Measurements from ENCODE around the gene RPL18.

RPL18 gene

GRCh38 chr19:48639483-48640375, 20.8 kb upstream of the RPL18 start:
- Histone ChIP-seq H3K4me3 (ENCODE audit: low read length) (no peak overlapping the region), H3K27ac (ENCODE audit: low read depth, low read length) (no peak overlapping the region), H3K9ac (ENCODE audit: low read length) (no peak overlapping the region)

GRCh38 chr19:48638831-48639381, 19.9 kb upstream of the RPL18 start:
- H3K4me3 ChIP-seq (ENCODE audit: low read length) = peak overlapping the region; percentile 56
- H3K27ac ChIP-seq (ENCODE audit: low read depth, low read length) = peak overlapping the region; percentile 98
- H3K4me1 ChIP-seq (ENCODE audit: control insufficient read depth, insufficient read depth, low read length) = peaks cover 16% of the 10 kb centered on the region
- H3K27me3 ChIP-seq (ENCODE audit: control insufficient read depth, insufficient read depth, low read length) = no peaks in the 10 kb centered on the region
- no peaks in the 10 kb centered on the region for H3K36me3 ChIP-seq (ENCODE audit: control insufficient read depth, insufficient read depth, low read length)
- H3K9ac ChIP-seq (ENCODE audit: low read length) = peak overlapping the region; percentile 14

More at GRCh38 chr19:48639483-48640375, 20.8 kb upstream of the RPL18 start:
- no peaks in the 10 kb centered on the region for H3K36me3 ChIP-seq (ENCODE audit: control insufficient read depth, insufficient read depth, low read length)
- H3K27me3 ChIP-seq (ENCODE audit: control insufficient read depth, insufficient read depth, low read length) = no peaks in the 10 kb centered on the region
- H3K4me1 ChIP-seq (ENCODE audit: control insufficient read depth, insufficient read depth, low read length) = peaks cover 15% of the 10 kb centered on the region

GRCh38 chr19:48637948-48638830, 19.2 kb upstream of the RPL18 start:
- Histone ChIP-seq H3K4me1 (ENCODE audit: control insufficient read depth, insufficient read depth, low read length) (peaks cover 23% of the 10 kb centered on the region), H3K27me3 (ENCODE audit: control insufficient read depth, insufficient read depth, low read length) (no peaks in the 10 kb centered on the region)

GRCh38 chr19:48637449-48637947, 18.5 kb upstream of the RPL18 start:
- Histone ChIP-seq H3K27ac (ENCODE audit: low read depth, low read length) (peak overlapping the region; percentile 98), H3K36me3 (ENCODE audit: control insufficient read depth, insufficient read depth, low read length) (peaks cover 8% of the 10 kb centered on the region), H3K4me1 (ENCODE audit: control insufficient read depth, insufficient read depth, low read length) (peaks cover 30% of the 10 kb centered on the region), H3K9ac (ENCODE audit: low read length) (peak overlapping the region; percentile 38), H3K27me3 (ENCODE audit: control insufficient read depth, insufficient read depth, low read length) (no peaks in the 10 kb centered on the region), H3K4me3 (ENCODE audit: low read length) (peak overlapping the region; percentile 97)

More at GRCh38 chr19:48637948-48638830, 19.2 kb upstream of the RPL18 start:
- Histone ChIP-seq H3K27ac (ENCODE audit: low read depth, low read length) (peak overlapping the region; percentile 98), H3K4me3 (ENCODE audit: low read length) (peak overlapping the region; percentile 71), H3K36me3 (ENCODE audit: control insufficient read depth, insufficient read depth, low read length) (peaks cover 2% of the 10 kb centered on the region), H3K9ac (ENCODE audit: low read length) (peak overlapping the region; percentile 38)

- Histone ChIP-seq H3K4me3 (ENCODE audit: low read length) (peak within 1 kb of the TSS; percentile 97), H3K27me3 (ENCODE audit: control insufficient read depth, insufficient read depth, low read length) (no peaks in the 10 kb centered on the region), H3K36me3 (ENCODE audit: control insufficient read depth, insufficient read depth, low read length) (peaks cover 9% of the 10 kb centered on the region), H3K9ac (ENCODE audit: low read length) (peak within 1 kb of the TSS; percentile 71), H3K27ac (ENCODE audit: low read depth, low read length) (peak within 1 kb of the TSS; percentile 98), H3K4me1 (ENCODE audit: control insufficient read depth, insufficient read depth, low read length) (peaks cover 31% of the 10 kb centered on the region)
Measured at GRCh38 chr19:48636859-48637448, 18.0 kb upstream of the RPL18 start, which contains the start of gene DBP. TSS of gene DBP (minus strand) at chr19:48637379. CDS start at chr19:48636994, 385 bp downstream.

GRCh38 chr19:48635966-48636858, 17.2 kb upstream of the RPL18 start:
- H3K27ac ChIP-seq (ENCODE audit: low read depth, low read length) = peak overlapping the region; percentile 98
- H3K4me1 ChIP-seq (ENCODE audit: control insufficient read depth, insufficient read depth, low read length) = peaks cover 32% of the 10 kb centered on the region
- H3K9ac ChIP-seq (ENCODE audit: low read length) = peak overlapping the region; percentile 75
- H3K27me3 ChIP-seq (ENCODE audit: control insufficient read depth, insufficient read depth, low read length) = no peaks in the 10 kb centered on the region
- H3K36me3 ChIP-seq (ENCODE audit: control insufficient read depth, insufficient read depth, low read length) = peaks cover 12% of the 10 kb centered on the region
- peak overlapping the region; percentile 97 for H3K4me3 ChIP-seq (ENCODE audit: low read length)

- no peaks in the 10 kb centered on the region for H3K27me3 ChIP-seq (ENCODE audit: control insufficient read depth, insufficient read depth, low read length)
- H3K36me3 ChIP-seq (ENCODE audit: control insufficient read depth, insufficient read depth, low read length) = peaks cover 14% of the 10 kb centered on the region
- H3K27ac ChIP-seq (ENCODE audit: low read depth, low read length) = peak overlapping the region; percentile 98
- peak overlapping the region; percentile 75 for H3K9ac ChIP-seq (ENCODE audit: low read length)
- H3K4me1 ChIP-seq (ENCODE audit: control insufficient read depth, insufficient read depth, low read length) = peaks cover 38% of the 10 kb centered on the region
- peak overlapping the region; percentile 97 for H3K4me3 ChIP-seq (ENCODE audit: low read length)
Measured at GRCh38 chr19:48635263-48635965, 16.4 kb upstream of the RPL18 start.

DNA sequence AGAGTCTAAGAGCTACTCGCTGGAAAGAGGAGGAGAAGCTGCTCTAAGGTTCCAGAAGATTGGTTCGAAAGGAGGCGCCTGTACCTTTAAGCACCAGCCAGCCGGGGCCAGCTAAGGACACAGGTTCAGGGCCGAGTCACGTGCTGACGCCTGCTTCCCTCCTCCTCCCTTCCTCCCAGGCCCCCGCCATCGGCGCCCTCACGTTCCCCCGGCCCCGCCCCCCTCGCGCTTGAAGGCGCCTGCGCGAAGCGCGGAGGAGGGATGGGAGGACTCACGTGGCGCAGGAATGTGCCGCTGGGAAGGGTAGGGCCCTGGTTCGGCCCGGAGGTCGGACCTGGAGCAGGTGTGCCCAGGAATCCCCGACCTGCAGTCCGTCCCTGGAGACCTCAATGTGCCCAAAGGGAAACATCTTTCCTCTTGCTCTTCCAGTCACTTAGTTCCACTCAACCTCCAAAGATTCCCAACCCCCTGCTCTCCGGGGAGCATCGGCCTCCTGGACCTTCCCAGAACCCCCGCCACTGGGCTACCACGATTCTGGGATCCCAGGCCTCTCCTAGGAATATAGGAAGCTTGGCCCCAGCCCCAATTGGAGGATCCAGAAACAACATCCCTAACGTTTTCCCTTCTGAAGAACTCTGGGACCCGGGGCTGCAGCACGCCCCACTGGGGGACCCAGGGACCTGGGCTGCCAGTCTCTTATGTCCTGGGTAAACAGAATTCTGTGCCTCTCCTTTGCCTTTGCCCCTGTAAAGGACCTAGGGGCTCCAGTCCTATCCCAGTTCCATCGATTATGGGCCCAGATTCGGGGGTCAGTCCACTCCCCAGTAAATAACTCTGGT, 15.7 kb upstream of the RPL18 start:
- Histone ChIP-seq H3K9ac (ENCODE audit: low read length) (peak overlapping the region; percentile 13), H3K4me3 (ENCODE audit: low read length) (peak overlapping the region; percentile 63), H3K36me3 (ENCODE audit: control insufficient read depth, insufficient read depth, low read length) (peaks cover 16% of the 10 kb centered on the region), H3K27ac (ENCODE audit: low read depth, low read length) (peak overlapping the region; percentile 92), H3K4me1 (ENCODE audit: control insufficient read depth, insufficient read depth, low read length) (peaks cover 44% of the 10 kb centered on the region), H3K27me3 (ENCODE audit: control insufficient read depth, insufficient read depth, low read length) (no peaks in the 10 kb centered on the region)

DNA sequence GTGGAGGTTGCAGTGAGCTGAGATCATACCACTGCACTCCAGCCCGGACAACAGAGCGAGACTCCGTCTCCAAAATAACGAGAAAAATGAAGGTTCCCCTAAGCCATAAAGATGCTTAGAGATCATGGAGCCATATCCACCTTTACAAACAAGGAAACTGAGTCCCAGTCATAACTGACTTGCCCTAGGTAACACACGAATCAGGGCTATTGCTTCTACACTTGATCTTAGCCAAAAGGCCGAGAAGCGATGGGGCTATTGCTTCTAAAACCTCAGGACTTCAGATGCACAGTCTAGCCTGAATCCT, 15.0 kb upstream of the RPL18 start:
- H3K4me3 ChIP-seq (ENCODE audit: low read length) = peak overlapping the region; percentile 52

More for the DNA sequence above, 15.0 kb upstream of the RPL18 start:
- Histone ChIP-seq H3K9ac (ENCODE audit: low read length) (no peak overlapping the region), H3K27me3 (ENCODE audit: control insufficient read depth, insufficient read depth, low read length) (no peaks in the 10 kb centered on the region), H3K4me1 (ENCODE audit: control insufficient read depth, insufficient read depth, low read length) (peaks cover 44% of the 10 kb centered on the region), H3K27ac (ENCODE audit: low read depth, low read length) (peak overlapping the region; percentile 67), H3K36me3 (ENCODE audit: control insufficient read depth, insufficient read depth, low read length) (peaks cover 16% of the 10 kb centered on the region)

All from rectal smooth muscle tissue (tissue), 1 donor.